HepG2 (cell line): ENCODE data around the gene SUPT4H1. TPM values are rescaled to one million over a fixed set of nuclear protein-coding genes. Genes with fewer than 3 reads are reported as not detected.

ENCODE experiments used
- ATF4 ChIP-seq, 2 experiments: fragments of 450-650 bp in 1 of 2; sonication (generic) in 1 of 2; formaldehyde crosslinking; IDR thresholded peaks; 2 replicates each; pipeline versions ENCODE4 v1.5.0 to v1.8.0; 2020 to 2022; ENCODE audit warnings: mild to moderate bottlenecking in 1 of 2, missing genetic modification reagents in 1 of 2
- BCL3 ChIP-seq: sonication (generic); formaldehyde crosslinking; IDR thresholded peaks from 2 replicates; pipeline ENCODE4 v1.5.1; 2020; ENCODE audit warnings: mild to moderate bottlenecking, missing genetic modification reagents, moderate library complexity
- CAMTA2 ChIP-seq: sonication (generic); formaldehyde crosslinking; IDR thresholded peaks from 2 replicates; pipeline ENCODE4 v1.4.0; 2020; ENCODE audit warnings: mild to moderate bottlenecking, missing genetic modification reagents, borderline replicate concordance
- CC2D1A ChIP-seq: sonication (generic); formaldehyde crosslinking; IDR thresholded peaks from 2 replicates; pipeline ENCODE4 v1.8.1; 2023; ENCODE audit warnings: mild to moderate bottlenecking, missing genetic modification reagents
- FOSL2 ChIP-seq: sonication (generic); formaldehyde crosslinking; IDR thresholded peaks from 2 replicates; pipeline ENCODE4 v1.4.0; 2020; ENCODE audit warnings: missing genetic modification reagents
- HNF1B ChIP-seq: sonication (generic); formaldehyde crosslinking; IDR thresholded peaks from 2 replicates; pipeline ENCODE4 v1.5.1; 2020; ENCODE audit warnings: mild to moderate bottlenecking, moderate library complexity, missing genetic modification reagents
- KAT2B ChIP-seq: fragments of 150-350 bp; IDR thresholded peaks from 2 replicates; pipeline ENCODE4 v1.6.1; 2014; ENCODE audit warnings: low read depth, low read length, borderline replicate concordance
- MAX ChIP-seq: IDR thresholded peaks from 2 replicates; pipeline ENCODE4 v1.6.1; 2012; ENCODE audit warnings: inconsistent platforms
- NCOR1 ChIP-seq: fragments of 200-600 bp; sonication (generic); IDR thresholded peaks from 2 replicates; pipeline ENCODE4 v1.7.0; 2017; ENCODE audit warnings: antibody characterized with exemption, low read length, borderline replicate concordance
- NFKB2 ChIP-seq: sonication (generic); formaldehyde crosslinking; IDR thresholded peaks from 2 replicates; pipeline ENCODE4 v1.4.0; 2020; ENCODE audit warnings: missing genetic modification reagents, borderline replicate concordance
- POLR2A ChIP-seq, 2 experiments: IDR thresholded peaks; 2 replicates each; pipeline ENCODE4 v1.6.1; 2011; ENCODE audit warnings: low read depth in 2 of 2, low read length in 2 of 2, mild to moderate bottlenecking in 1 of 2, moderate library complexity in 1 of 2; ENCODE audit not compliant: insufficient read depth in 1 of 2
- PRMT3 ChIP-seq: sonication (generic); formaldehyde crosslinking; IDR thresholded peaks from 2 replicates; pipeline ENCODE4 v1.8.1; 2022; ENCODE audit warnings: low read depth, mild to moderate bottlenecking, moderate library complexity, missing genetic modification reagents, borderline replicate concordance
- SNAPC2 ChIP-seq: sonication (generic); formaldehyde crosslinking; IDR thresholded peaks from 2 replicates; pipeline ENCODE4 v1.8.1; 2022; ENCODE audit warnings: mild to moderate bottlenecking, missing genetic modification reagents
- TRIM22 ChIP-seq: fragments of 450-650 bp; IDR thresholded peaks from 2 replicates; pipeline ENCODE4 v1.6.1; 2017
- TSC22D2 ChIP-seq: sonication (generic); formaldehyde crosslinking; IDR thresholded peaks from 2 replicates; pipeline ENCODE4 v1.5.1; 2020; ENCODE audit warnings: missing genetic modification reagents, mild to moderate bottlenecking, borderline replicate concordance
- YEATS2 ChIP-seq: sonication (generic); formaldehyde crosslinking; IDR thresholded peaks from 2 replicates; pipeline ENCODE4 v1.4.0; 2020; ENCODE audit warnings: missing genetic modification reagents, borderline replicate concordance
- ZBTB39 ChIP-seq: sonication (generic); formaldehyde crosslinking; IDR thresholded peaks from 2 replicates; pipeline ENCODE4 v1.5.0; 2020; ENCODE audit warnings: missing genetic modification reagents
- ZMAT3 ChIP-seq: sonication (generic); formaldehyde crosslinking; conservative IDR thresholded peaks from 2 replicates; pipeline ENCODE4 v1.7.0; 2021; ENCODE audit warnings: missing genetic modification reagents
- ZNF230 ChIP-seq: sonication (generic); formaldehyde crosslinking; IDR thresholded peaks from 2 replicates; pipeline ENCODE4 v1.4.0; 2020; ENCODE audit warnings: mild to moderate bottlenecking, missing genetic modification reagents
- ZNF235 ChIP-seq: sonication (generic); formaldehyde crosslinking; IDR thresholded peaks from 2 replicates; pipeline ENCODE4 v1.8.1; 2023; ENCODE audit warnings: mild to moderate bottlenecking, missing genetic modification reagents, borderline replicate concordance
- ZNF317 ChIP-seq: sonication (generic); formaldehyde crosslinking; IDR thresholded peaks from 2 replicates; pipeline ENCODE4 v1.5.0; 2020; ENCODE audit warnings: mild to moderate bottlenecking, missing genetic modification reagents
- ZNF503 ChIP-seq: sonication (generic); formaldehyde crosslinking; IDR thresholded peaks from 2 replicates; pipeline ENCODE4 v1.4.0; 2020; ENCODE audit warnings: missing genetic modification reagents
- polyA plus RNA-seq, 8 experiments: library from polyadenylated mRNA; depleted of rRNA in 3 of 8; stranded (reverse) in 7 of 8; unstranded in 1 of 8; fragments of >200 nt; fragmentation: Illumina TruSeq in 4 of 8; extraction: Trizol in 4 of 8; gene quantifications; 2 replicates each; pipeline versions ENCODE4 v1.2.1 to v1.2.3, GENCODE V29; 2011 to 2016; ENCODE audit warnings: low read depth in 4 of 8, missing spikeins in 1 of 8, mixed read lengths in 1 of 8; ENCODE audit not compliant: insufficient read depth in 1 of 8
- total RNA-seq, 5 experiments: library from RNA; depleted of rRNA; stranded (reverse); fragments of >200 nt; fragmentation: Illumina TruSeq; extraction: Trizol; gene quantifications; 2 replicates each; pipeline ENCODE4 v1.2.3, GENCODE V29; 2016; ENCODE audit warnings: low read depth in 1 of 5

The SUPT4H1 gene
- total and polyA plus RNA-seq, 2 of the 13 experiments (the other 11 are each of a cell fraction or from before 2014, with no cell fraction given): 155 to 244 TPM

DNA sequence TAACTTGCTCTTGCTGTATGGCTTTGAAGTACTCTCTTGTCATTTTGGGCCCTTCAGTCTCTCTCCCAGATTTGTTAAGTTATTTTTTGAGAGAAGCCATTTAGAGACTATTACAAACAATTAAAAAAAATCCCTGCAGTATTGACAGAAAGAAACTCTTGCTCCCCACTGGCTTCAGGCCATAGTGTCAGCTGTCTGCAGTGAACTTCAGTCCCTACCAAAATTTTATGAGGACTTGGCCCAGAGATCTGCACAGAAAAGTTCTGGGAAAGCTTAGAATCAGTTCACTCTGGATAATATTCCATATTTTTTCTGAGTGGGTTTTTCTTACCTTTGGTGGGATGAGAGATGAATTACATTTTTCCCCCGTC, 30.9 kb upstream of the SUPT4H1 start (continued):
- no peak for TF ChIP-seq ZNF503
- TF ChIP-seq CC2D1A (CRISPR knock-in tag): no peak
- TF ChIP-seq ZBTB39: no peak
- no peak for TF ChIP-seq BCL3 (CRISPR knock-in tag)
- TF ChIP-seq MAX: no peak
- no peak for TF ChIP-seq KAT2B
- TF ChIP-seq HNF1B (CRISPR knock-in tag): no peak
- peak; percentile 50; the same call in 1 of the 2 replicates for TF ChIP-seq ZMAT3 (CRISPR knock-in tag)
- no peak for TF ChIP-seq CAMTA2 (CRISPR knock-in tag)
- no peak for TF ChIP-seq POLR2A (IDR thresholded peaks at IDR 0.05; ENCODE audit: insufficient read depth in 1 of 2, low read depth in 2 of 2, low read length in 2 of 2)
- TF ChIP-seq SNAPC2 (CRISPR knock-in tag): no peak
- no peak for TF ChIP-seq NFKB2 (CRISPR knock-in tag)
- TF ChIP-seq TSC22D2 (CRISPR knock-in tag): no peak
- TF ChIP-seq ZNF230 (CRISPR knock-in tag): no peak
- TF ChIP-seq ZNF235 (CRISPR knock-in tag): no peak
- TF ChIP-seq NCOR1: no peak; the same call in 1 of the 2 replicates
- TF ChIP-seq PRMT3 (CRISPR knock-in tag): no peak
- TF ChIP-seq YEATS2 (CRISPR knock-in tag): 0 out of 2 replicates have a peak, but pooled peaks have one; percentile 8
- TF ChIP-seq ZNF317 (CRISPR knock-in tag): no peak
- TF ChIP-seq TRIM22: no peak
- no peak for TF ChIP-seq FOSL2 (CRISPR knock-in tag)
- no peak for TF ChIP-seq ATF4 (CRISPR knock-in tag; IDR thresholded peaks at IDR 0.05)
